Ecto neural progenitor cell (in vitro differentiated cells): ENCODE results near the gene OSBPL3.

ENCODE experiments used
- DNase-seq: peaks from one replicate; pipeline ENCODE4 v3.0.0-alpha.2; 2018; ENCODE audit warnings: low spot score

OSBPL3 gene

DNA sequence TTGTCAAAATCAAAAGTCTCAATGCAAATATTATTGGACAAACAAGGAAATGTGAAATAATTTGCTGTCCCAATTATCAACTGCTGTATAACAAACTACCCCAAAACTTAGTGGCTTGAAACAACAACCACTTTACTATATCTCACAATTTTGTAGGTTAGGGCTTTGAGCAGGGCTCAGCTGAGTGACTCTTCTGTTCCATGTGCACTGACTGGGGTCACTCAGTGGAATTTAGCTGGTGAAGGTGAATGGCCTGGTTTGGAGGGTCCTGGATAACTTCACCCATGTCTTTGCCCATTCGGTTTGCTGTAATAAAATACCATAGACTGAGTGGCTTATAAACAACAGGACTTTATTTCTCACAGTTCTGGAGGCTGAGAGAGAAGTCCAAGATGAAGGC, 219.0 kb downstream of the OSBPL3 start:
- DNase-seq = no peak

DNA sequence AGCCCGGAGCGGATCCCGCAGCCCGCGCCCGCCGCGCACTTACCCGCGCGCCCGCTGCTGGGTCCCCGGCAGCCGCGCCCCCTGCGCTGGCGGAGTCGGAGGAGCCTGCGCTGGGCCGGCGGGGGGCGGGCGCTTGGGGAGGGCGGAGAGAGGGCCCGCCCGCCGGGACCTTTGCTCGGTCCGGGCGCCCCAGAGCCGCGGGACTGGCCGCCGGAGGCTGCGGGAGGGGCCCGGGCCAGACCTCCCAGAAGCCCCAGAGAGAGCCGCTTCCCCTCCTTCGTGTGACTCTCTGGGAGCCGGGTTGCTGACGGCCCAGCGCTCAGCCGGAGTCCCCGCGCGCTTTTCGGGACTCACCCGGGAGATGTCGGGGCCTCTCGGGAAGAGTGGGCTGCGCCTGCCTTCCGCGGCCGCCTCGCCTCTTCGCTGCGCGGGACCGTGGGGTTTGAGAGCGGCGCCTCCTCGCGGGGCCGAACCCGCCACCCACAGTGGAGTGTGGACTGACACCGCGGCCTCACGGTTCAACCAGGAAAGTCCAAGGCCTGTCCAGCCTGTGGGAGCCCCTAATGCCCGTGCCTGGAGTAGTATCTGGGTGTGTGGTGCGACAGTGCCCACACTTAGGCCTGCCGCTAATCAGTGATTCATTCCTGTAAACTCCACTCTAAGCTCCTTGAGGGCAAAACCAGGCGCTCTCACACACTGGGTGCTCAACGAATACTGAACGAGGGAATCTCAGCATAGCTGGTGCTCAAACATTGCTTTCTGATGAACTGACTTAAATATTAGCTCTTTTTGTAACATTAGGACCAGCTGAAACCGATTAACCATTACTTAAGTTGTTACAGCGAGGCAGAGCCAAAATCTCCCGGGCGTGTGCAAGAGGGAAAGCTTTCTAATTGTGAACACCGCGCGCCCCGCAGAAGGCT, 222.4 kb downstream of the OSBPL3 start, which contains the start of gene GSDME:
TSS of gene GSDME (minus strand) at position 112 of the 923 bp plus-strand sequence. CDS start 7,690 bp downstream, outside the sequence.
- DNase-seq = peak; percentile 83

DNA sequence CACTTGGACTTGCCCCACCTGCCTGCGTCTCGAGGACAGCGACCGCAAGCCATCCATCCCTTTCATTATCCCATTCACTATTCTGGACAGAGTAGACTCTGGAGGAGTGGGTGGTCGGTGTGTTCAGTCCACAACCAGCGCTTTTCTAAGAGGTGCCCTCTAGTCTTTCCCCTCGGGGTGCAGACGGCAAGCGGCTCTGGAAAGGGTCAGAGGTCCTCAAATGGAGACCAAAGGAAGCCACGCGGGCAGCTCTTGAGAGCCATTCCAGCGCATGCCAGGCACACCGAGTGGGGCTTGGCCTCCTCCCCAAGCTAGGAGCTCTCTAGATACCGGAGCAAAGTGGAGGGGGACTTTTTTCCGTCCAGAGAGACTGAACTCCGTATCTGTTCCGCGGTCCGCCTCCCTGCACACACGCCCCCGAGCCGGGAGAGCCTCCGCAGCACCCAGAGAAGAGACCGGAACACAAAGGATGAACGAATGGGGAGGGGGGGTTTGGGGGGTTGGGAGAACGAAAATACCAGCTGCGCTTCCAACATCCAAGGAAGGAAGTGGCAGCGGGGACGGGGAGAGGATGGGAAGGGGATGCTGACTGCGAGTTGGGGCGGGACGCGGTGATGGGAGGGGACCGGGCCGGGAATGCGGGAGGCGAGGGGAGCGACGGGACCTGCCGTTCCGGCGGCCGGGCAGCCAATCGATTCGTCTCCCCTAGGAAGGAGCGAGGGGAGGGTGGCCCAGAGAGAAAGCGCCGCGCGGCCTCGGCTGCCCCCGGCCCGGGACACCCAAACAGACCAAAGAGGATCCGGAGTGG, 223.2 kb downstream of the OSBPL3 start:
- no peak for DNase-seq

GRCh38 chr7:24755541-24756407, 224.2 kb downstream of the OSBPL3 start:
- no peak for DNase-seq

- no peak for DNase-seq
Measured at GRCh38 chr7:24754906-24755506, 225.0 kb downstream of the OSBPL3 start.

GRCh38 chr7:24752073-24752800, 227.7 kb downstream of the OSBPL3 start:
- DNase-seq = no peak

DNA sequence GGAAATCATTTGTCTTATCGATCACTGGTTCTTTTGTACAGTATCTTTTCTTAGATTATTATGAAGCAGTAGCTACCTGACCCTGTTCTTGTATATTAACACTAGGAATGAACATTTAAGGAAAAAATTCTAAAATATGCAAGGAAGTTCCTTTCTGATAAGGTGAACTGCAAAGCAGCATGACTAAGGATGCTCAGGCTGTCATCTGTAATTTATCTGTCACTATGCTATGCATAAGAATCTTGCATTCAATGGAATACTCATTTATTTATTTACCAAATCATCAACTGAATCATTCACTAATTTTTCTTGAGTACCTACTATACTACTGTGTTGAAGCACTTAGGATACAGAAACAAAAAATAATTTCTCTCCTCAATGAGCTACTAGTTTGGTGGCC, 228.5 kb downstream of the OSBPL3 start:
- DNase-seq = no peak

GRCh38 chr7:24750441-24751055, 229.4 kb downstream of the OSBPL3 start:
- no peak for DNase-seq

GRCh38 chr7:24748521-24748920, 231.5 kb downstream of the OSBPL3 start:
- DNase-seq = no peak
